SK-N-SH (cell line): Measurements from ENCODE around the gene GIT2. TPM values are rescaled to one million over a fixed set of nuclear protein-coding genes. Genes with fewer than 3 reads are reported as not detected.

Source experiments
- CTCF ChIA-PET: fragments of 300-600, 350-600 bp; formaldehyde crosslinking; extraction: SDS; loops from one replicate; lab custom pipeline; 2021; lab: Yijun Ruan, JAX
- POLR2A ChIA-PET: fragments of 350-600 bp; sonication (Branson Sonifier 250); formaldehyde crosslinking; extraction: SDS; loops from one replicate; lab custom pipeline; 2020; ENCODE audit warnings: antibody characterized with exemption, inconsistent platforms; lab: Yijun Ruan, JAX
- DNase-seq: peaks from one replicate; pipeline ENCODE4 v3.0.0; 2012
- H2AFZ ChIP-seq: fragments of 200-600 bp; sonication (generic); 2 replicates; pipeline ENCODE4 v1.8.1; 2016; ENCODE audit warnings: antibody characterized with exemption, mild to moderate bottlenecking, low read depth
- H3F3A ChIP-seq: fragments of 200-600 bp; sonication (generic); replicated peaks from 2 replicates; pipeline ENCODE3; 2016; ENCODE audit warnings: antibody characterized with exemption, mild to moderate bottlenecking; ENCODE audit not compliant: insufficient read depth
- H3K27ac ChIP-seq, 2 experiments: fragments of 200-500 bp in 1 of 2; fragments of 200-600 bp in 1 of 2; sonication (Bioruptor generic) in 1 of 2; sonication (generic), shearing (Covaris generic) in 1 of 2; 2 replicates each; pipeline versions ENCODE4 v1.5.1 to v1.6.1; 2014 to 2016; ENCODE audit warnings: low read depth in 2 of 2, inconsistent platforms in 1 of 2, low read length in 1 of 2, mild to moderate bottlenecking in 1 of 2, mixed read lengths in 1 of 2
- H3K27me3 ChIP-seq: fragments of 200-600 bp; sonication (generic), shearing (Covaris generic); 2 replicates; pipeline ENCODE4 v1.6.1; 2016; ENCODE audit warnings: mixed run types; ENCODE audit not compliant: insufficient read depth
- H3K36me3 ChIP-seq, 2 experiments: fragments of 200-500 bp in 1 of 2; fragments of 200-600 bp in 1 of 2; sonication (Bioruptor generic) in 1 of 2; sonication (generic) in 1 of 2; replicated peaks in 1 of 2; 2 replicates each; pipeline versions ENCODE3 to v1.5.1; 2014 to 2016; ENCODE audit warnings: low read length in 1 of 2, mild to moderate bottlenecking in 1 of 2; ENCODE audit not compliant: insufficient read depth in 2 of 2, control insufficient read depth in 1 of 2
- H3K4me1 ChIP-seq, 2 experiments: fragments of 200-500 bp in 1 of 2; fragments of 200-600 bp in 1 of 2; sonication (Bioruptor generic) in 1 of 2; sonication (generic), shearing (Covaris generic) in 1 of 2; 2 replicates each; pipeline versions ENCODE4 v1.5.1 to v1.6.1; 2014 to 2016; ENCODE audit warnings: low read depth in 1 of 2, low read length in 1 of 2, mixed run types in 1 of 2; ENCODE audit not compliant: insufficient read depth in 2 of 2, control insufficient read depth in 1 of 2
- H3K4me2 ChIP-seq: fragments of 200-600 bp; sonication (generic), shearing (Covaris generic); 2 replicates; pipeline ENCODE4 v1.6.1; 2017; ENCODE audit warnings: mixed run types
- H3K4me3 ChIP-seq, 2 experiments: fragments of 200-500 bp in 1 of 2; fragments of 200-600 bp in 1 of 2; sonication (Bioruptor generic) in 1 of 2; sonication (generic), shearing (Covaris generic) in 1 of 2; 2 replicates each; pipeline versions ENCODE4 v1.5.1 to v1.8.1; 2014 to 2016; ENCODE audit warnings: low read depth in 2 of 2, inconsistent platforms in 1 of 2, low read length in 1 of 2, mild to moderate bottlenecking in 1 of 2, mixed read lengths in 1 of 2, moderate library complexity in 1 of 2
- H3K79me2 ChIP-seq: fragments of 200-600 bp; sonication (generic); 2 replicates; pipeline ENCODE4 v1.8.1; 2017; ENCODE audit warnings: mild to moderate bottlenecking; ENCODE audit not compliant: insufficient read depth
- H3K9ac ChIP-seq: fragments of 200-600 bp; sonication (generic); 2 replicates; pipeline ENCODE4 v1.6.1; 2017; ENCODE audit warnings: mixed run types
- H3K9me2 ChIP-seq: fragments of 200-600 bp; sonication (generic); 2 replicates; pipeline ENCODE4 v1.6.1; 2017; ENCODE audit warnings: mixed run types
- H3K9me3 ChIP-seq: fragments of 200-600 bp; sonication (generic); 2 replicates; pipeline ENCODE4 v1.6.1; 2017; ENCODE audit warnings: mixed run types, mild to moderate bottlenecking, moderate library complexity
- H4K20me1 ChIP-seq: fragments of 200-600 bp; sonication (generic); 2 replicates; pipeline ENCODE4 v1.6.1; 2017; ENCODE audit warnings: mild to moderate bottlenecking, mixed run types; ENCODE audit not compliant: insufficient read depth
- EZH2phosphoT487 ChIP-seq: fragments of 200-600 bp; sonication (generic); IDR thresholded peaks from 2 replicates; pipeline ENCODE4 v1.6.1; 2017; ENCODE audit warnings: low read depth, mixed run types, mild to moderate bottlenecking, antibody characterized with exemption, moderate library complexity, borderline replicate concordance
- MAX ChIP-seq: IDR thresholded peaks from 2 replicates; pipeline ENCODE4 v1.4.0; 2012; ENCODE audit warnings: low read depth
- MXI1 ChIP-seq: IDR thresholded peaks from 2 replicates; pipeline ENCODE4 v1.6.1; 2012; ENCODE audit warnings: mild to moderate bottlenecking, low read depth, low read length, improper control_type of control experiment
- NFIC ChIP-seq: IDR thresholded peaks from 2 replicates; pipeline ENCODE4 v1.4.0; 2012; ENCODE audit warnings: borderline replicate concordance
- NRF1 ChIP-seq: IDR thresholded peaks from 2 replicates; pipeline ENCODE4 v1.6.1; 2012; ENCODE audit warnings: low read depth, mild to moderate bottlenecking, low read length
- POLR2AphosphoS5 ChIP-seq: IDR thresholded peaks from 2 replicates; pipeline ENCODE4 v1.6.1; 2012; ENCODE audit warnings: low read depth, low read length
- REST ChIP-seq: IDR thresholded peaks from 2 replicates; pipeline ENCODE4 v1.6.1; 2012; ENCODE audit warnings: mild to moderate bottlenecking, low read depth, low read length, moderate library complexity
- RFX5 ChIP-seq: IDR thresholded peaks from 2 replicates; pipeline ENCODE4 v1.6.1; 2012; ENCODE audit warnings: mild to moderate bottlenecking, improper control_type of control experiment, low read length
- SIN3A ChIP-seq: IDR thresholded peaks from 2 replicates; pipeline ENCODE4 v1.6.1; 2012; ENCODE audit warnings: low read depth, mild to moderate bottlenecking, low read length, moderate library complexity, borderline replicate concordance
- SMC3 ChIP-seq: IDR thresholded peaks from 2 replicates; pipeline ENCODE4 v1.6.1; 2012; ENCODE audit warnings: low read depth, low read length, improper control_type of control experiment
- TAF1 ChIP-seq: IDR thresholded peaks from 2 replicates; pipeline ENCODE4 v1.6.1; 2012; ENCODE audit warnings: low read depth, mild to moderate bottlenecking, low read length, moderate library complexity, borderline replicate concordance
- WGBS: methylation state at CpG from one replicate; pipeline ENCODE4 v1.1.6; 2017; ENCODE audit warnings: low lambda C conversion rate; 5-methylcytosine and 5-hydroxymethylcytosine counted together
- polyA plus RNA-seq, 3 experiments: library from polyadenylated mRNA; depleted of rRNA; stranded (reverse); fragments of >200 nt; gene quantifications; 2 replicates each; pipeline ENCODE4 v1.2.3, GENCODE V29; 2012

Gene GIT2
- polyA plus RNA-seq, 1 of the 3 experiments (the other 2 are of a cell fraction): 21.2 TPM

- TF ChIP-seq SIN3A (no peak), NRF1 (no peak), TAF1 (no peak), NFIC (no peak), RFX5 (no peak), REST (no peak), MAX (no peak), SMC3 (no peak)
Observed at GRCh38 chr12:110005319-110005973, 9.3 kb upstream of the GIT2 start (continued).

- Histone ChIP-seq H3K27ac (no peak overlapping the region), H3K9me2 (no peaks in the 10 kb centered on the region), H4K20me1 (no peaks in the 10 kb centered on the region; the same call in 1 of the 2 replicates), H3K36me3 (peaks cover 0 to 8% of the 10 kb centered on the region in 2 experiments), H3K9me3 (no peaks in the 10 kb centered on the region), H2AFZ (no peak overlapping the region), H3K9ac (no peak overlapping the region), H3F3A (peaks cover 7% of the 10 kb centered on the region), H3K79me2 (peaks cover 98% of the 10 kb centered on the region), H3K4me3 (no peak overlapping the region), H3K27me3 (no peaks in the 10 kb centered on the region), H3K4me1 (peaks cover 8 to 18% of the 10 kb centered on the region in 2 experiments; a peak in 3 of 4 replicates), H3K4me2 (no peak overlapping the region)
- no peak for DNase-seq
- ChIA-PET POLR2A (no interaction called here), CTCF (no interaction called here)
- TF ChIP-seq TAF1 (no peak), MXI1 (no peak), REST (no peak), NRF1 (no peak), POLR2AphosphoS5 (no peak), EZH2phosphoT487 (no peak), SIN3A (no peak)
- 89% methylated on average over 4 of the region's 4 CpGs for WGBS
Observed at GRCh38 chr12:110004598-110004997, 8.4 kb upstream of the GIT2 start.
